GM20000 (cell line): ENCODE measurements around the gene FAM131B.
A peak's percentile ranks its signal among the peaks of the same experiment; 100 is the strongest.

Source experiments
- DNase-seq: peaks from one replicate; pipeline ENCODE4 v3.0.0; 2012; ENCODE audit warnings: low spot score
- TF ChIP-seq, protein P1 (sequence below): IDR thresholded peaks from 2 replicates; pipeline ENCODE4 v1.5.1; 2012; ENCODE audit warnings: mild to moderate bottlenecking, control low read depth; ENCODE audit errors: extremely low read depth, missing control alignments

FAM131B gene

DNA sequence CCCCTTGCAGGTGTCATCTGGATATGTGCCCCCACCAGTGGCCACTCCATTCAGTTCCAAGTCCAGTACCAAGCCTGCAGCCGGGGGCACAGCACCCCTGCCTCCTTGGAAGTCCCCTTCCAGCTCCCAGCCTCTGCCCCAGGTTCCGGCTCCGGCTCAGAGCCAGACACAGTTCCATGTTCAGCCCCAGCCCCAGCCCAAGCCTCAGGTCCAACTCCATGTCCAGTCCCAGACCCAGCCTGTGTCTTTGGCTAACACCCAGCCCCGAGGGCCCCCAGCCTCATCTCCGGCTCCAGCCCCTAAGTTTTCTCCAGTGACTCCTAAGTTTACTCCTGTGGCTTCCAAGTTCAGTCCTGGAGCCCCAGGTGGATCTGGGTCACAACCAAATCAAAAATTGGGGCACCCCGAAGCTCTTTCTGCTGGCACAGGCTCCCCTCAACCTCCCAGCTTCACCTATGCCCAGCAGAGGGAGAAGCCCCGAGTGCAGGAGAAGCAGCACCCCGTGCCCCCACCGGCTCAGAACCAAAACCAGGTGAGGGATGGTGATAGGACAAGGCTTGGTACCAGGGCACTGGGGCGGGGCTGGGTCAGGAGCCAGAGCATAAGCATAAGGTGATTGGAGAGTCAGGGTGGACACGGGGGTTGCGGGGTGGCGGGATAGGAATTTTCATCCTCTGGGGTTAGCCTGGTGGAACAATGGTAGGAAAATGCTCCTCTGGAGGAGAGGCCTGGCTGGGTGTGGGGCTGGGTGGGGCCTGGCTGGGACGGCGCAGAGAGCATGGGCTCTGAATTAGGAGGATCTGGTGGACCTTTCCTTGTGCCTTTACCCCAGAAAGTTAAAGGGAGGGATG, 20.5 kb upstream of the FAM131B start:
- DNase-seq = no peak
- TF ChIP-seq, protein P1, sequence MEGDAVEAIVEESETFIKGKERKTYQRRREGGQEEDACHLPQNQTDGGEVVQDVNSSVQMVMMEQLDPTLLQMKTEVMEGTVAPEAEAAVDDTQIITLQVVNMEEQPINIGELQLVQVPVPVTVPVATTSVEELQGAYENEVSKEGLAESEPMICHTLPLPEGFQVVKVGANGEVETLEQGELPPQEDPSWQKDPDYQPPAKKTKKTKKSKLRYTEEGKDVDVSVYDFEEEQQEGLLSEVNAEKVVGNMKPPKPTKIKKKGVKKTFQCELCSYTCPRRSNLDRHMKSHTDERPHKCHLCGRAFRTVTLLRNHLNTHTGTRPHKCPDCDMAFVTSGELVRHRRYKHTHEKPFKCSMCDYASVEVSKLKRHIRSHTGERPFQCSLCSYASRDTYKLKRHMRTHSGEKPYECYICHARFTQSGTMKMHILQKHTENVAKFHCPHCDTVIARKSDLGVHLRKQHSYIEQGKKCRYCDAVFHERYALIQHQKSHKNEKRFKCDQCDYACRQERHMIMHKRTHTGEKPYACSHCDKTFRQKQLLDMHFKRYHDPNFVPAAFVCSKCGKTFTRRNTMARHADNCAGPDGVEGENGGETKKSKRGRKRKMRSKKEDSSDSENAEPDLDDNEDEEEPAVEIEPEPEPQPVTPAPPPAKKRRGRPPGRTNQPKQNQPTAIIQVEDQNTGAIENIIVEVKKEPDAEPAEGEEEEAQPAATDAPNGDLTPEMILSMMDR = no peak

DNA sequence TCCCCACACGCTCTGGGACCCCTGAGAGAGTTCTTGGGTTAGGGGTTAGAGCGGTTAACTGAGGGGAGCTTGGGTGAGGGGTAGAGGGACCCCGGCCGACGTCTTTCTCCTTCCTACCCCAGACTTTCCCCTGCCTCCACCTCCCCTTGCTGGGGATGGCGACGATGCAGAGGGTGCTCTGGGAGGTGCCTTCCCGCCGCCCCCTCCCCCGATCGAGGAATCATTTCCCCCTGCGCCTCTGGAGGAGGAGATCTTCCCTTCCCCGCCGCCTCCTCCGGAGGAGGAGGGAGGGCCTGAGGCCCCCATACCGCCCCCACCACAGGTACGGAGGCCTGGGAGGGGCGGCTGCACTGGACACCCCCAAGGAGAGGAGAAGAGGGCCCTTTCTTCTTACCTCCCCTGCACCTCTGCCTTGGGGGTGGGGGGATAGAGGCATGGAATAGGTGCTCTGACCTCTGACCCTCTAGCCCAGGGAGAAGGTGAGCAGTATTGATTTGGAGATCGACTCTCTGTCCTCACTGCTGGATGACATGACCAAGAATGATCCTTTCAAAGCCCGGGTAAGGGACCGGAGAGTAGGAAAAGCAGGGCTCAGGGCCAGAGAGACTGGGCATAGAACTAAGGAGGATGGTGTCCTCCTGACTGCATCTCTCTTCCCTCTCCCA, 19.7 kb upstream of the FAM131B start:
- DNase-seq = no peak
- TF ChIP-seq, protein P1 = no peak

DNA sequence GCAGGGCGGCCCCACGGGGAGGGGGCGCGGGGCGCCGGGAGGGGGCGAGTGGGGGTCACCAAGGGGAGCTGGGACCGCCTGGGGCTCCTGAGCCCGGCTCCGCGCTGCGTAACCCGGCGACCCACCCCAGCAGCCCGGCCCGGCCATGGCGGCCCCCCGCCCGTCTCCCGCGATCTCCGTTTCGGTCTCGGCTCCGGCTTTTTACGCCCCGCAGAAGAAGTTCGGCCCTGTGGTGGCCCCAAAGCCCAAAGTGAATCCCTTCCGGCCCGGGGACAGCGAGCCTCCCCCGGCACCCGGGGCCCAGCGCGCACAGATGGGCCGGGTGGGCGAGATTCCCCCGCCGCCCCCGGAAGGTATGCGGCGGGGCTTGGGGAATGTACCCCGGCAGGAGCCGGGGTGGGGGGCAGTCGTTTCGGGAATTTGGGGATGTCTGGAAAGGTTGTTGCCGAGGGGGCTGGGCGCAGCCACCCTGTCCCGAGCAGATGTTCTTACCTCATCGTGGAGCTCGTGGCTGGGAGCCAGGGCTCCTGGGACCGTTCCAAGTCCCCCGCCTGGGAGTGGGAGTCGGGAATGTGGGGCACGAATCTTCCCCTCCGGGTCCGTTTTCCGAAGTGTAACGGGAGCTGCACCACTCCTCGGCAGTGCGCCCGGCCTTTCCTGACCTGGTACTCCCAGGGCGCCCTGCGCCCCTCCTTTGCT, 19.1 kb upstream of the FAM131B start:
- no peak for DNase-seq
- TF ChIP-seq, protein P1 = no peak

DNA sequence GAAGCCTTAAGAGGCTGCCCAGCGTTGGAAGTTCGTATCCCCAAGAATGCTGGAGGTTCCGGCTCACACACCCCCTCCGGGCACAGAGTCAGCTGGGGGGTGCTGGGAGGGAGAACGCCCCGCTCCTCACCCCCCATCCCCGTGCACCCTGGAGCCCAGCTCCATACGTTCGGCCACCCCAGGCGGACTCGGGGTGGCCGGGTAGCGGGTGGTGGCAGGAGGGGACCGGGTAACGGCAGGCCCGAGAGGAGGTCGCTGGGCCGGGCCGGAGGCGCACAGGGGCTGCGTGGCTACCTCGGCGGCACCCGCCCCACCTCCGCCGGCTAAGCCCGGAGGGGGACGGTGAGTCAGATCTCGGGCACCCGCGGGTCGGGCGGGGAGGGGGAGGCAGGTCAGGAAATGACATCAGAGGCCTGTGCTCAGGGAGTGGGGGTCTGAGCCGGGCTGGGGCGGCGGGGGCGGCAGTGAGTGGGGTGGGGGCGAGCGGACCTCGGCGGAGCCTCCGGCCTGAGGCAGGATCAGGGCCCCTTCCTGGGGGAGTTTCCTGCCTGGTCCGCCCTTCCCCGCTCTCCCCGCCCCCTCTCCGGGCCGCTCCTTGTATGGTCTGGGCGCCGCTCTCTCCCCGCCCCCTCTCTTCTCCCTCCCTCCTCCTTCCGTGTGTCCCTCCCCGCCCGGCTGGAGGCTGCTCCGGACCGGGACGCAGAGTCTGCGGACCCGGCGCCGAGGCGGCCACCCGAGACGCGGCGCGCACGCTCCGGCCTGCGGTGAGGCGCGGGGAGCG, 18.3 kb upstream of the FAM131B start, which contains the start of gene ZYX:
ZYX (plus strand) TSS at position 700 of the 781 bp plus-strand sequence. CDS start 227 bp downstream, outside the sequence.
- TF ChIP-seq, protein P1 = no peak
- DNase-seq = peak; percentile 98

DNA sequence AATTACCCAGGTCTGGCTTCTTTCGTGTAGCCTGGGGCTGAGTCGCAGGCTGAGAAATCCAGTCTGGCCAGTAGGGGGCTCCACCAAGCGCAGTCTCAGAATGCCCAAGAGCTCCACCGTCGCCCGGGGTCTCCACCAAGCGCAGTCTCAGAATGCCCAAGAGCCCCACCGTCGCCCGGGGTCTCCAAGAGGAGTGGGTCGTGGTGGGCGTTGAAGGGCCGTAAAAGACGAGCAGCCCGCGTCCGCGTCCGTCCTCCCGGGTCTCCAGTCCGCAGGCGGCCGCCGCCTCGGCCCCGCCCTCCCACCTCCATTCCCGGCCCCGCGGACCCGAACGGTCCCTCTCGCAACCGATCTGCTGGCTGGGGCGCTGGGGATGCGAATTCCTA, 17.7 kb upstream of the FAM131B start:
- TF ChIP-seq, protein P1 = peak; percentile 77

DNA sequence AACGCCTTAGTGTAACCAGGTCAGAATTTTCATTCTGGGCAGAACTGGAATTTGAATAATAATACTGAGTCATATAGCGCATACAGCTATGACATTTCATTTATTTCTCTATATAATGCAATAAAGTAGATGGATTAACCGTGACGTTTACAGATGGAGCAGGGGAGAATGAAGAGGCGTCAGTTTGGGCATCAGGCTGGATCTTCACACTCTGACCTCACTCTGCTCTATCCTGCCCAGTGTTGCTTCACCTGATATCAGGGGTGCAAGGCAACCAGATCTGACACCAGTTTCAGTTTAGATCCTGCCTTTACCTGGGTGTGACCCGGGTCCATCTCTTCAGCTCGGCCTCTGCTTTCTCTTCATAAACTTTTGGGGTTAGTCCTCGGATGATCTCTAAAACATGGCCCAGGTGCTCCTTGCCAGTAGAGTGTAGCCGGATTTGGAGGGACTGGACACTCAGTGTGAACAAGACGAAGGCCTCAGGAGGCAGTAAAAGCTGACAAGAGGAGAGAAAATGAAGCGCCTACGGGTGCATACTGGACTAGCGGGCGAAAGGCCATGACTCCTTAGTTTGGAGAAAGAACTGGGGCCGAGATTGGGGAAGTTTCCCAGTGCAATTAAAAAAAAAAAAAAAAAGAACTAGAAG, 17.2 kb upstream of the FAM131B start:
- DNase-seq = no peak
- TF ChIP-seq, protein P1 = no peak

More for the DNA sequence above, 17.7 kb upstream of the FAM131B start:
- peak; percentile 88 for DNase-seq
